GM13977 (cell line): ENCODE results near the gene TSPAN9.

Experiments used
- DNase-seq: peaks from one replicate; pipeline ENCODE4 v3.0.0; 2012; ENCODE audit warnings: low spot score
- in situ Hi-C: fragments of 300-500 bp; cut with MboI; formaldehyde crosslinking; loops from one replicate; pipeline ENCODE4 v1.12.0; 2022; ENCODE audit warnings: low sequenced_read_pairs, low pct_unique_long_range_greater_than_20kb, mixed read lengths, inconsistent platforms; ENCODE audit not compliant: unreplicated experiment
- TF ChIP-seq, protein P1 (sequence below): IDR thresholded peaks from 2 replicates; pipeline ENCODE4 v1.5.1; 2012; ENCODE audit warnings: mild to moderate bottlenecking, control low read depth; ENCODE audit not compliant: insufficient read depth; ENCODE audit errors: extremely low read depth, missing control alignments

Gene TSPAN9

DNA sequence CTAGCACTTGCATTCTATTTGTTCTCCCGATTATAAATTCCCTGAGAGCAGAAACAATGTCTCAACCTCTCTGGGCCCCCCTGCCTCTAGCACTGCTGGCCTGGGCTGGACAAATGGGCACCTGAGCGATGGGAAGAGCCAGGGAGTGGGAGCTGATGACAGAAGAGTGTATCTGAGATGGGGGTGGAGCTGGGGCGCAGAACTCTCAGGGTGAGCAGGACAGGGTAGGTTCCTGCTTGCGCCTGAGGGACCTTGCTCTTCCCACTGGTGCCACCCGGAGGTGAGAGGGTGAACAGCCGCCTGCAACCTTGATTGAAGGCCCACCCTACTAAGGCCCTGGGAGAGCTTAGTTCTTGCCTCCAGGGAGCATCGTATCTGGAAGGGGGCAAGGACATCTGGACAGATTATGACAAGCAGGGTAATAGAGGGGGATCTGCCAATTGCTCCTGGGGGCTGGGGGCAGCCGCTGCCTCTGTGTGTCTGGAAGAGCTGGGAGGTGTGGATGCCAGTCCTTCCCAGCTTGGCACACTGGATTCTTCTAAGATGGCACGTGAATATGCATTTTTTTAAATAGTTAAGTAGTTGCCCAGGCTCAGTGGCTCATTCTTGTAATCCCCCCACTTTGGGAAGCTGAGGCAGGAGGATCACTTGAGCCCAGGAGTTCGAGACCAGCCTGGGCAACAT is 43.0 kb upstream of the TSPAN9 start:
- DNase-seq = peak; percentile 83
- in situ Hi-C loops = loop anchor here (25.0 kb wide), 1 partner anchor 147 kb away; the partner anchor contains the start of genes FOXM1, RHNO1 and TULP3
- TF ChIP-seq, protein P1, sequence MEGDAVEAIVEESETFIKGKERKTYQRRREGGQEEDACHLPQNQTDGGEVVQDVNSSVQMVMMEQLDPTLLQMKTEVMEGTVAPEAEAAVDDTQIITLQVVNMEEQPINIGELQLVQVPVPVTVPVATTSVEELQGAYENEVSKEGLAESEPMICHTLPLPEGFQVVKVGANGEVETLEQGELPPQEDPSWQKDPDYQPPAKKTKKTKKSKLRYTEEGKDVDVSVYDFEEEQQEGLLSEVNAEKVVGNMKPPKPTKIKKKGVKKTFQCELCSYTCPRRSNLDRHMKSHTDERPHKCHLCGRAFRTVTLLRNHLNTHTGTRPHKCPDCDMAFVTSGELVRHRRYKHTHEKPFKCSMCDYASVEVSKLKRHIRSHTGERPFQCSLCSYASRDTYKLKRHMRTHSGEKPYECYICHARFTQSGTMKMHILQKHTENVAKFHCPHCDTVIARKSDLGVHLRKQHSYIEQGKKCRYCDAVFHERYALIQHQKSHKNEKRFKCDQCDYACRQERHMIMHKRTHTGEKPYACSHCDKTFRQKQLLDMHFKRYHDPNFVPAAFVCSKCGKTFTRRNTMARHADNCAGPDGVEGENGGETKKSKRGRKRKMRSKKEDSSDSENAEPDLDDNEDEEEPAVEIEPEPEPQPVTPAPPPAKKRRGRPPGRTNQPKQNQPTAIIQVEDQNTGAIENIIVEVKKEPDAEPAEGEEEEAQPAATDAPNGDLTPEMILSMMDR = peak; percentile 69

DNA sequence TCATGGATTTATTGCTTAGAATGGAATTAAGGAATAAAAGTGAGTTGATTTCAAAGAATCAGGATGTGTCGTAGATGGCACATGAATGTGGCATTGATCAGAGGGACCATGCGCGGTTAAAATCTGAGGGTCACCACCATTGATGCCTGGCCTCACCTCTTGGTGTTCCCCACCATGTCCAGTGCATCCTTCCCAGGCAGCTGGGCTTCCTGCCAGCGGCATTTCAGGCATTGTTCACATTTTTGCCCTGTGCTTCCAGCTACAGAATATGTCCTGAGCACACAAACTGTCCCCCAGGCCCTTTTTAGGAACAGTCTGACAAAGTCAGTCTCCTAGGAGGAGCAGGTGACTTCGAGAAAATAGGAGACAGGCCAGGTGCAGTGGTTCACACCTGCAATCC is 42.0 kb upstream of the TSPAN9 start:
- no peak for DNase-seq
- in situ Hi-C loops = loop anchor here (25.0 kb wide), 1 partner anchor 148 kb away; the partner anchor contains the start of genes FOXM1, RHNO1 and TULP3
- TF ChIP-seq, protein P1 = no peak

GRCh38 chr12:3035815-3036702 is 41.1 kb upstream of the TSPAN9 start:
- TF ChIP-seq, protein P1 = peak; percentile 25
- DNase-seq = no peak
- in situ Hi-C loops = loop anchor here (25.0 kb wide), 1 partner anchor 149 kb away; the partner anchor contains the start of genes FOXM1, RHNO1 and TULP3

DNA sequence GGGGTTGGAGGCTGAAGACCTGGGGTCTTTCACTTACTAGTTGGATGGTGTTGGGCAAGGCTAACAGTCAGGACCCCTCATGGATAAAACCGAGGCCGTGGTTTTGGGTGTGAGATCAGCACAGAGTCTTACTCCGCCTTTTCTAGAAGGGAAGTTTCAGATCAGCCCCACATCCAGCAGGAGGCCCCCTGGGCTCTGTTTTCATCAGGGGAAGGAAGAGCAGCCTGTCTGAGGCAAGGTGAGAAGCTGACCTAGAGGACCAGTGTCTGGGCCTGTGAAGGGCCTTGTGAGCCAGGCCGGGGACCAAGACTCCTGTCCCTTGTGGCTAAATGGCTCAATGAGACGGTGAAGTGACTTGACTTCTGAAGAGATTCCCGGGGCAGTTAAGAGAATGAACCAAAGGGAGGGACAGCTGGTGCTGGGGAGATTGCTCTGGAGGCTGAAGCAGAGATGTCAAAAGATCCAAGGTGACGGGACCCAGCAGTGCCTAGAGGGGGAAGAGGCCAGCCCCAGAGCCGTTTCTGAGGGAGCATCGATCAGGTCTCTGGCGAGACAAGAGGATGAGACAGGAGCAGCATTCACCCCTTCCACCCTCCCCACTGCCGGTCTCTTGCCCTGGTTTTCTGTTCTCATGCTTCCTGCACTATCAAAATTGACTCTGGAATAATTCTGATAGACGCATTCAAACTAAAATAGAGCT is 40.1 kb upstream of the TSPAN9 start:
- in situ Hi-C loops = loop anchor here (25.0 kb wide), 1 partner anchor 150 kb away; the partner anchor contains the start of genes FOXM1, RHNO1 and TULP3
- no peak for DNase-seq
- TF ChIP-seq, protein P1 = no peak

- DNase-seq = no peak
- in situ Hi-C loops = loop anchor here (25.0 kb wide), 1 partner anchor 151 kb away; the partner anchor contains the start of genes FOXM1, RHNO1 and TULP3
- TF ChIP-seq, protein P1 = no peak
Measured at GRCh38 chr12:3038166-3038565, 39.0 kb upstream of the TSPAN9 start.

DNA sequence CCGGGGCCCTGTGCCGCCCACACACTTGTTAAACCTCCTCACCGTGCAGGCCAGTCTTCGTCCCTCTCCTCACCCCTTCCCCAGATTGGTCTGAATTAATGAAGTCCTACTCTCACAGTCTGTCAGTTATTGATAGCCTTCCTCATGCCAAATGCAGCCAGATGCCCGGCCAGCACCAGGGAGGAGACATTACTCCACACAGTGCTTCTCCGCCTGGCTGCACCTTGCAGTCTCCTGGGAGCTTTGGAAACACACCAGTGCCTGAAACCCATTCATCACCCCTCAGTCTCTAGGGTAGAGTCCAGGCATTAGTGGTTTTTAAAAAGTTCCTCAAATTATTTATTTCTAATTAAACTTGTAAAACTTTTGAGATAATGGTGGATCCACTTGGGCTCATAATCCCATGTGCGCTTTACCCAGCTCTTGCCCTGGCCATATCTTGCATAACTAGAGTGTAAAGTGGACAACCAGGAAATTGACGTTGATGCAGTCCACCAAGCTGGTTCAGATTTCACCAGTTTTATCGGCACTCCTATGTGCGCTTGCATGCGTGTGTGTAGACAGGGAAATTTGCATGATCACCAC is 38.2 kb upstream of the TSPAN9 start:
- DNase-seq = no peak
- in situ Hi-C loops = loop anchor here (25.0 kb wide), 1 partner anchor 152 kb away; the partner anchor contains the start of genes FOXM1, RHNO1 and TULP3
- TF ChIP-seq, protein P1 = no peak
